ENCODE measurements around the gene P3H4. TPM values are rescaled to one million over a fixed set of nuclear protein-coding genes. Genes with fewer than 3 reads are reported as not detected.

The P3H4 gene
- total RNA-seq, 2 experiments from 2014 or later: 2.2 TPM; not detected in 1

- intact Hi-C loops (cut with micrococcal nuclease; ENCODE audit: unreplicated experiment): no loop called here
- H3K9me2 ChIP-seq (ENCODE audit: insufficient read depth, low read length): no peaks in the 10 kb centered on the region
These were observed 817 bp upstream of the P3H4 start, which contains the start of gene FKBP10 for GRCh38 chr17:41812381-41813151. Gene FKBP10, plus strand, starts transcription at chr17:41813004. Its CDS starts 31 bp downstream, at chr17:41813035.

GRCh38 chr17:41810659-41811548, 845 bp downstream of the P3H4 start:
- peaks cover 9% of the 10 kb centered on the region for H3K4me1 ChIP-seq (ENCODE audit: insufficient read depth, low read length, poor library complexity, severe bottlenecking)
- no peaks in the 10 kb centered on the region for H3K36me3 ChIP-seq (ENCODE audit: insufficient read depth, low read length)
- peak overlapping the region; percentile 65 for H3K4me3 ChIP-seq (ENCODE audit: low read depth, low read length, poor library complexity, severe bottlenecking)
- intact Hi-C loops (cut with micrococcal nuclease; ENCODE audit: unreplicated experiment): no loop called here
- DNase-seq (ENCODE audit: low spot score): no peak
- no peaks in the 10 kb centered on the region for H4K20me1 ChIP-seq (ENCODE audit: insufficient read depth, low read length)
- no peaks in the 10 kb centered on the region for H3K79me2 ChIP-seq (ENCODE audit: insufficient read depth, low read depth, low read length)
- no peak overlapping the region for H3K27ac ChIP-seq (ENCODE audit: low read depth, low read length, poor library complexity, severe bottlenecking)
- TF ChIP-seq EZH2phosphoT487 (IDR thresholded peaks at IDR 0.05; ENCODE audit: borderline replicate concordance, low read depth, low read length): no peak
- TF ChIP-seq, protein P1, sequence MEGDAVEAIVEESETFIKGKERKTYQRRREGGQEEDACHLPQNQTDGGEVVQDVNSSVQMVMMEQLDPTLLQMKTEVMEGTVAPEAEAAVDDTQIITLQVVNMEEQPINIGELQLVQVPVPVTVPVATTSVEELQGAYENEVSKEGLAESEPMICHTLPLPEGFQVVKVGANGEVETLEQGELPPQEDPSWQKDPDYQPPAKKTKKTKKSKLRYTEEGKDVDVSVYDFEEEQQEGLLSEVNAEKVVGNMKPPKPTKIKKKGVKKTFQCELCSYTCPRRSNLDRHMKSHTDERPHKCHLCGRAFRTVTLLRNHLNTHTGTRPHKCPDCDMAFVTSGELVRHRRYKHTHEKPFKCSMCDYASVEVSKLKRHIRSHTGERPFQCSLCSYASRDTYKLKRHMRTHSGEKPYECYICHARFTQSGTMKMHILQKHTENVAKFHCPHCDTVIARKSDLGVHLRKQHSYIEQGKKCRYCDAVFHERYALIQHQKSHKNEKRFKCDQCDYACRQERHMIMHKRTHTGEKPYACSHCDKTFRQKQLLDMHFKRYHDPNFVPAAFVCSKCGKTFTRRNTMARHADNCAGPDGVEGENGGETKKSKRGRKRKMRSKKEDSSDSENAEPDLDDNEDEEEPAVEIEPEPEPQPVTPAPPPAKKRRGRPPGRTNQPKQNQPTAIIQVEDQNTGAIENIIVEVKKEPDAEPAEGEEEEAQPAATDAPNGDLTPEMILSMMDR (conservative IDR thresholded peaks at IDR 0.05; ENCODE audit: low read length): no peak
- H3K4me2 ChIP-seq (ENCODE audit: low read length): peak overlapping the region; percentile 75
- ChIA-PET CTCF (ENCODE audit: unreplicated experiment) (interaction anchor here (0.7 kb wide), 1 partner anchor 1299 kb away, joined by 3 read pairs; no protein-coding TSS in a partner anchor), POLR2A (no interaction called here)
- no TSS peak for BruUV-seq (replicated peaks)
- H2AFZ ChIP-seq (ENCODE audit: low read length): no peak overlapping the region
- no peaks in the 10 kb centered on the region for H3K9me2 ChIP-seq (ENCODE audit: insufficient read depth, low read length)
- no peaks in the 10 kb centered on the region for H3K9me3 ChIP-seq (ENCODE audit: low read length)

More at GRCh38 chr17:41812381-41813151, 817 bp upstream of the P3H4 start, which contains the start of gene FKBP10:
- POLR2A ChIA-PET: interaction anchor here (0.6 kb wide), 1 partner anchor 11 kb away, joined by 3 read pairs; no protein-coding TSS in a partner anchor
- peaks cover 9% of the 10 kb centered on the region for H3K4me1 ChIP-seq (ENCODE audit: insufficient read depth, low read length, poor library complexity, severe bottlenecking)
- TF ChIP-seq, protein P1 (conservative IDR thresholded peaks at IDR 0.05; ENCODE audit: low read length): no peak
- no peak for TF ChIP-seq EZH2phosphoT487 (IDR thresholded peaks at IDR 0.05; ENCODE audit: borderline replicate concordance, low read depth, low read length)
- H3K36me3 ChIP-seq (ENCODE audit: insufficient read depth, low read length): no peaks in the 10 kb centered on the region
- H2AFZ ChIP-seq (ENCODE audit: low read length): peak within 1 kb of the TSS; percentile 56
- H3K79me2 ChIP-seq (ENCODE audit: insufficient read depth, low read depth, low read length): no peaks in the 10 kb centered on the region
- CTCF ChIA-PET (ENCODE audit: unreplicated experiment): no interaction called here
- H3K4me2 ChIP-seq (ENCODE audit: low read length): peak within 1 kb of the TSS; percentile 75
- BruUV-seq (replicated peaks): no TSS peak
- H3K9me3 ChIP-seq (ENCODE audit: low read length): no peaks in the 10 kb centered on the region
- no peak within 1 kb of the TSS for H3K27ac ChIP-seq (ENCODE audit: low read depth, low read length, poor library complexity, severe bottlenecking)
- no peaks in the 10 kb centered on the region for H4K20me1 ChIP-seq (ENCODE audit: insufficient read depth, low read length)
- peak within 1 kb of the TSS; percentile 65 for H3K4me3 ChIP-seq (ENCODE audit: low read depth, low read length, poor library complexity, severe bottlenecking)
- DNase-seq (ENCODE audit: low spot score): peak; percentile 45

Data from OCI-LY7 (cell line).